HepG2 (cell line): ENCODE results near the gene CYP4F12. TPM values are rescaled to one million over a fixed set of nuclear protein-coding genes. Genes with fewer than 3 reads are reported as not detected.

Experiments
- ATAC-seq: fragments of 200-7000 bp; cut with Tn5 transposase; 3 replicates; pipeline ENCODE4 v1.9.1; 2020; ENCODE audit warnings: mild to moderate bottlenecking, moderate library complexity
- BruUV-seq: library from RNA; stranded (reverse); fragments of 400-500 nt; replicated peaks from 2 replicates; lab custom pipeline; 2021; lab: Mats Ljungman, UMichigan
- CTCF ChIA-PET: fragments of 300-600 bp; formaldehyde crosslinking; extraction: SDS; loops from one replicate; lab custom pipeline; 2021; ENCODE audit warnings: low total read pairs, inconsistent platforms, low intra/inter-chr PET ratio; lab: Yijun Ruan, JAX
- POLR2A ChIA-PET: fragments of 350-600 bp; sonication (Branson Sonifier 250); formaldehyde crosslinking; loops from one replicate; lab custom pipeline; 2020; ENCODE audit warnings: antibody characterized with exemption, inconsistent platforms; lab: Yijun Ruan, JAX
- DNase-seq: peaks from one replicate; pipeline ENCODE4 v3.0.0-alpha.2; 2015; ENCODE audit warnings: low spot score
- FAIRE-seq: peaks from 3 replicates; lab custom pipeline; 2011; peaks lifted over from hg19 to GRCh38; lab: Jason Lieb, UNC
- H2AFZ ChIP-seq: one replicate; pipeline ENCODE4 v1.6.1; 2011; ENCODE audit warnings: low read length, inconsistent platforms
- H3K27ac ChIP-seq: fragments of 300-600 bp; 3 replicates; pipeline ENCODE4 v1.8.0; 2011; ENCODE audit warnings: mixed run types, mild to moderate bottlenecking, mixed read lengths, low read length, inconsistent platforms; ENCODE audit not compliant: insufficient read depth; ENCODE audit errors: extremely low read length
- H3K27me3 ChIP-seq, 2 experiments: fragments of 200-600 bp in 1 of 2; 2 replicates in 1 of 2; 3 replicates in 1 of 2; pipeline versions ENCODE4 v1.6.0 to v1.8.0; 2011; ENCODE audit warnings: low read length in 2 of 2, mild to moderate bottlenecking in 2 of 2, moderate library complexity in 2 of 2, inconsistent platforms in 1 of 2; ENCODE audit not compliant: insufficient read depth in 2 of 2, control insufficient read depth in 1 of 2
- H3K36me3 ChIP-seq, 2 experiments: fragments of 200-600 bp in 1 of 2; replicated peaks in 1 of 2; 2 replicates in 1 of 2; 3 replicates in 1 of 2; pipeline versions ENCODE4 v1.5.1 to v1.8.0; 2011; ENCODE audit warnings: low read length in 2 of 2, inconsistent platforms in 1 of 2; ENCODE audit not compliant: insufficient read depth in 2 of 2, control insufficient read depth in 1 of 2
- H3K4me1 ChIP-seq: 2 replicates; pipeline ENCODE4 v1.5.1; 2012; ENCODE audit warnings: low read length, inconsistent platforms; ENCODE audit not compliant: insufficient read depth
- H3K4me2 ChIP-seq: 2 replicates; pipeline ENCODE4 v1.6.0; 2011; ENCODE audit warnings: low read depth, low read length, inconsistent platforms
- H3K4me3 ChIP-seq, 3 experiments: fragments of 200-600 bp in 1 of 3; sonication (generic), shearing (Covaris generic) in 1 of 3; replicated peaks in 1 of 3; 2 replicates each; pipeline ENCODE4 v1.5.1; 2011 to 2016; ENCODE audit warnings: low read length in 3 of 3, inconsistent platforms in 2 of 3, low read depth in 2 of 3, mild to moderate bottlenecking in 2 of 3, control low read depth in 1 of 3, mixed read lengths in 1 of 3; ENCODE audit not compliant: insufficient read depth in 1 of 3
- H3K79me2 ChIP-seq: one replicate; pipeline ENCODE4 v1.6.1; 2011; ENCODE audit warnings: low read length, inconsistent platforms; ENCODE audit not compliant: insufficient read depth
- H3K9ac ChIP-seq: 2 replicates; pipeline ENCODE4 v1.6.0; 2011; ENCODE audit warnings: mild to moderate bottlenecking, low read depth, low read length, inconsistent platforms; ENCODE audit not compliant: insufficient read depth
- H3K9me3 ChIP-seq: 2 replicates; pipeline ENCODE4 v1.5.1; 2012; ENCODE audit warnings: mild to moderate bottlenecking, low read length
- H4K20me1 ChIP-seq: 2 replicates; pipeline ENCODE4 v1.6.0; 2011; ENCODE audit warnings: inconsistent platforms, mild to moderate bottlenecking, low read length, moderate library complexity; ENCODE audit not compliant: insufficient read depth
- ATRX ChIP-seq: sonication (generic); formaldehyde crosslinking; IDR thresholded peaks from 2 replicates; pipeline ENCODE4 v1.4.0; 2020; ENCODE audit warnings: missing genetic modification reagents, borderline replicate concordance
- BCL6 ChIP-seq: IDR thresholded peaks from 2 replicates; pipeline ENCODE4 v1.6.1; 2016; ENCODE audit warnings: missing genetic modification reagents, missing compliant biosample characterization
- DMTF1 ChIP-seq: sonication (generic); formaldehyde crosslinking; IDR thresholded peaks from 2 replicates; pipeline ENCODE4 v1.4.0; 2020; ENCODE audit warnings: mild to moderate bottlenecking, missing genetic modification reagents
- FIP1L1 ChIP-seq: fragments of 200-400 bp; formaldehyde crosslinking; IDR thresholded peaks from 2 replicates; pipeline ENCODE4 v1.6.1; 2018; ENCODE audit warnings: low read depth, mild to moderate bottlenecking, low read length, moderate library complexity, borderline replicate concordance; ENCODE audit not compliant: insufficient read depth
- GZF1 ChIP-seq: sonication (generic); formaldehyde crosslinking; IDR thresholded peaks from 2 replicates; pipeline ENCODE4 v1.5.1; 2020; ENCODE audit warnings: mild to moderate bottlenecking, missing genetic modification reagents
- IKZF4 ChIP-seq: sonication (generic); formaldehyde crosslinking; IDR thresholded peaks from 2 replicates; pipeline ENCODE4 v1.5.1; 2020; ENCODE audit warnings: borderline replicate concordance, mild to moderate bottlenecking, low read depth, missing genetic modification reagents; ENCODE audit errors: not compliant biosample characterization
- NR2F1 ChIP-seq, 2 experiments: fragments of 450-650 bp in 1 of 2; formaldehyde crosslinking in 1 of 2; IDR thresholded peaks; 2 replicates each; pipeline versions ENCODE4 v1.5.0 to v1.6.1; 2016 to 2020; ENCODE audit warnings: mild to moderate bottlenecking in 1 of 2, missing compliant biosample characterization in 1 of 2, missing genetic modification reagents in 1 of 2, moderate library complexity in 1 of 2
- SATB2 ChIP-seq: sonication (generic); formaldehyde crosslinking; IDR thresholded peaks from 2 replicates; pipeline ENCODE4 v1.5.0; 2020; ENCODE audit warnings: missing genetic modification reagents
- SP5 ChIP-seq: IDR thresholded peaks from 2 replicates; pipeline ENCODE4 v1.6.1; 2016; ENCODE audit warnings: low read depth, borderline replicate concordance
- ZBTB14 ChIP-seq: sonication (generic); formaldehyde crosslinking; IDR thresholded peaks from 2 replicates; pipeline ENCODE4 v1.4.0; 2020; ENCODE audit warnings: missing genetic modification reagents
- ZNF337 ChIP-seq: sonication (generic); formaldehyde crosslinking; IDR thresholded peaks from 2 replicates; pipeline ENCODE4 v1.5.1; 2020; ENCODE audit warnings: missing genetic modification reagents, low read depth, mild to moderate bottlenecking, borderline replicate concordance
- ZNF446 ChIP-seq: sonication (generic); formaldehyde crosslinking; IDR thresholded peaks from 2 replicates; pipeline ENCODE4 v1.5.0; 2020; ENCODE audit warnings: mild to moderate bottlenecking, missing genetic modification reagents
- ZNF501 ChIP-seq: sonication (generic); formaldehyde crosslinking; IDR thresholded peaks from 2 replicates; pipeline ENCODE4 v1.5.1; 2020; ENCODE audit warnings: mild to moderate bottlenecking, moderate library complexity, missing genetic modification reagents
- ZNF576 ChIP-seq: sonication (generic); formaldehyde crosslinking; IDR thresholded peaks from 2 replicates; pipeline ENCODE4 v1.4.0; 2020; ENCODE audit warnings: mild to moderate bottlenecking, missing genetic modification reagents
- ZNF605 ChIP-seq: sonication (generic); formaldehyde crosslinking; IDR thresholded peaks from 2 replicates; pipeline ENCODE4 v1.8.0; 2022; ENCODE audit warnings: mild to moderate bottlenecking, missing genetic modification reagents
- ZNF670 ChIP-seq: sonication (generic); formaldehyde crosslinking; IDR thresholded peaks from 2 replicates; pipeline ENCODE4 v1.8.0; 2022; ENCODE audit warnings: mild to moderate bottlenecking, missing genetic modification reagents, borderline replicate concordance
- ZNF841 ChIP-seq: sonication (generic); formaldehyde crosslinking; IDR thresholded peaks from 2 replicates; pipeline ENCODE4 v1.8.1; 2023; ENCODE audit warnings: missing genetic modification reagents, borderline replicate concordance
- WGBS: methylation state at CpG from one replicate; pipeline ENCODE4 v1.1.6; 2017; ENCODE audit warnings: low lambda C conversion rate; 5-methylcytosine and 5-hydroxymethylcytosine counted together
- in situ Hi-C: cut with HindIII; loops from 2 replicates; pipeline ENCODE4 v1.10.0; 2017; ENCODE audit warnings: low pct_unique_long_range_greater_than_20kb; ENCODE audit not compliant: extremely low pct_ligation_motif_present
- intact Hi-C: fragments of 100-400 bp; cut with micrococcal nuclease; formaldehyde crosslinking; loops from one replicate; pipeline ENCODE4 v1.10.0; 2022; ENCODE audit not compliant: unreplicated experiment
- polyA plus RNA-seq, 8 experiments: library from polyadenylated mRNA; depleted of rRNA in 3 of 8; stranded (reverse) in 7 of 8; unstranded in 1 of 8; fragments of >200 nt; fragmentation: Illumina TruSeq in 4 of 8; extraction: Trizol in 4 of 8; gene quantifications; 2 replicates each; pipeline versions ENCODE4 v1.2.1 to v1.2.3, GENCODE V29; 2011 to 2016; ENCODE audit warnings: low read depth in 4 of 8, missing spikeins in 1 of 8, mixed read lengths in 1 of 8; ENCODE audit not compliant: insufficient read depth in 1 of 8
- total RNA-seq, 5 experiments: library from RNA; depleted of rRNA; stranded (reverse); fragments of >200 nt; fragmentation: Illumina TruSeq; extraction: Trizol; gene quantifications; 2 replicates each; pipeline ENCODE4 v1.2.3, GENCODE V29; 2016; ENCODE audit warnings: low read depth in 1 of 5

The CYP4F12 gene
- total and polyA plus RNA-seq, 2 of the 13 experiments (the other 11 are each of a cell fraction or from before 2014, with no cell fraction given), result 29.9 to 30.8 TPM

GRCh38 chr19:15715642-15716041 lies 42.8 kb downstream of the CYP4F12 start:
- ATAC-seq (no peak), DNase-seq (no peak)
- no peaks in the 10 kb centered on the region for H3K27me3 ChIP-seq
- H3K9me3 ChIP-seq, result no peaks in the 10 kb centered on the region
- no peak overlapping the region for H2AFZ ChIP-seq
- H3K4me3 ChIP-seq, result no peak overlapping the region
- no peaks in the 10 kb centered on the region for H4K20me1 ChIP-seq
- intact Hi-C loops, result no loop called here
- no peak overlapping the region for H3K4me2 ChIP-seq
- BruUV-seq, result no TSS peak
- WGBS, result 96% methylated on average over 1 of the region's 1 CpG
- no peaks in the 10 kb centered on the region for H3K4me1 ChIP-seq
- in situ Hi-C loops, result no loop called here
- H3K27ac ChIP-seq, result no peak overlapping the region
- H3K9ac ChIP-seq, result no peak overlapping the region
- no peaks in the 10 kb centered on the region for H3K79me2 ChIP-seq
- TF ChIP-seq ZNF337 (CRISPR knock-in tag), result no peak
- no peak for TF ChIP-seq SATB2 (CRISPR knock-in tag)
- no peak for TF ChIP-seq ZNF446
- no peak for TF ChIP-seq GZF1 (CRISPR knock-in tag)
- no peak for TF ChIP-seq DMTF1
- no peak for TF ChIP-seq BCL6 (CRISPR knock-in tag)
- no peak for TF ChIP-seq SP5 (CRISPR knock-in tag)
- TF ChIP-seq ZNF841, result no peak
- no peak for TF ChIP-seq FIP1L1
- TF ChIP-seq ATRX (CRISPR knock-in tag), result no peak
- no peak for TF ChIP-seq ZBTB14 (CRISPR knock-in tag)
- no peak for TF ChIP-seq NR2F1 (CRISPR knock-in tag; IDR thresholded peaks at IDR 0.05)
- TF ChIP-seq ZNF576 (CRISPR knock-in tag), result no peak
- TF ChIP-seq ZNF670 (CRISPR knock-in tag), result no peak
- TF ChIP-seq ZNF501 (CRISPR knock-in tag), result no peak
- TF ChIP-seq ZNF605, result no peak
- no peak for TF ChIP-seq IKZF4 (CRISPR knock-in tag)
- TF ChIP-seq, all 625 proteins: peak for 0
- no peaks in the 10 kb centered on the region for H3K36me3 ChIP-seq
- POLR2A ChIA-PET, result no interaction called here
- CTCF ChIA-PET, result no interaction called here
- FAIRE-seq, result no peak
